ENCODE measurements around the gene TSPO2. TPM values are rescaled to one million over a fixed set of nuclear protein-coding genes. Genes with fewer than 3 reads are reported as not detected.

Gene TSPO2
- total RNA-seq, 1 donor from 2014 or later = not detected

GRCh38 chr6:41017663-41018062, 24.6 kb upstream of the TSPO2 start:
- TF ChIP-seq CTCF (IDR thresholded peaks at IDR 0.05; ENCODE audit: partially characterized antibody, unreplicated experiment) = no peak
- peaks cover 2% of the 10 kb centered on the region for H3K4me1 Mint-ChIP-seq (ENCODE audit: low read depth, unreplicated experiment)
- H3K9me3 Mint-ChIP-seq (ENCODE audit: unreplicated experiment) = no peaks in the 10 kb centered on the region
- no peak for DNase-seq
- no peak overlapping the region for H3K4me3 Mint-ChIP-seq (ENCODE audit: unreplicated experiment)
- H3K36me3 Mint-ChIP-seq (ENCODE audit: unreplicated experiment) = peaks cover 3% of the 10 kb centered on the region
- H3K27me3 Mint-ChIP-seq (ENCODE audit: unreplicated experiment) = no peaks in the 10 kb centered on the region
- no peak overlapping the region for H3K27ac Mint-ChIP-seq (ENCODE audit: unreplicated experiment)

- no peak overlapping the region for H3K4me3 Mint-ChIP-seq (ENCODE audit: unreplicated experiment)
- no peak for TF ChIP-seq CTCF (IDR thresholded peaks at IDR 0.05; ENCODE audit: partially characterized antibody, unreplicated experiment)
- no peak overlapping the region for H3K27ac Mint-ChIP-seq (ENCODE audit: unreplicated experiment)
- no peak for DNase-seq
- H3K36me3 Mint-ChIP-seq (ENCODE audit: unreplicated experiment) = peaks cover 3% of the 10 kb centered on the region
- no peaks in the 10 kb centered on the region for H3K4me1 Mint-ChIP-seq (ENCODE audit: low read depth, unreplicated experiment)
- no peaks in the 10 kb centered on the region for H3K9me3 Mint-ChIP-seq (ENCODE audit: unreplicated experiment)
- H3K27me3 Mint-ChIP-seq (ENCODE audit: unreplicated experiment) = no peaks in the 10 kb centered on the region
Measured at GRCh38 chr6:41021832-41022231, 20.4 kb upstream of the TSPO2 start.

GRCh38 chr6:41022294-41022693, 20.0 kb upstream of the TSPO2 start:
- Mint-ChIP-seq H3K4me1 (ENCODE audit: low read depth, unreplicated experiment) (peaks cover 3% of the 10 kb centered on the region), H3K36me3 (ENCODE audit: unreplicated experiment) (peaks cover 3% of the 10 kb centered on the region), H3K27me3 (ENCODE audit: unreplicated experiment) (no peaks in the 10 kb centered on the region), H3K27ac (ENCODE audit: unreplicated experiment) (no peak overlapping the region), H3K9me3 (ENCODE audit: unreplicated experiment) (no peaks in the 10 kb centered on the region), H3K4me3 (ENCODE audit: unreplicated experiment) (no peak overlapping the region)
- DNase-seq = no peak
- no peak for TF ChIP-seq CTCF (IDR thresholded peaks at IDR 0.05; ENCODE audit: partially characterized antibody, unreplicated experiment)

GRCh38 chr6:41023114-41023513, 19.2 kb upstream of the TSPO2 start:
- H3K36me3 Mint-ChIP-seq (ENCODE audit: unreplicated experiment) = peaks cover 3% of the 10 kb centered on the region
- H3K27me3 Mint-ChIP-seq (ENCODE audit: unreplicated experiment) = peaks cover 2% of the 10 kb centered on the region
- no peaks in the 10 kb centered on the region for H3K9me3 Mint-ChIP-seq (ENCODE audit: unreplicated experiment)
- no peak overlapping the region for H3K4me3 Mint-ChIP-seq (ENCODE audit: unreplicated experiment)
- DNase-seq = no peak
- H3K4me1 Mint-ChIP-seq (ENCODE audit: low read depth, unreplicated experiment) = peaks cover 5% of the 10 kb centered on the region
- TF ChIP-seq CTCF (IDR thresholded peaks at IDR 0.05; ENCODE audit: partially characterized antibody, unreplicated experiment) = no peak
- no peak overlapping the region for H3K27ac Mint-ChIP-seq (ENCODE audit: unreplicated experiment)

GRCh38 chr6:41025966-41026530, 16.2 kb upstream of the TSPO2 start:
- peaks cover 2% of the 10 kb centered on the region for H3K9me3 Mint-ChIP-seq (ENCODE audit: unreplicated experiment)
- H3K36me3 Mint-ChIP-seq (ENCODE audit: unreplicated experiment) = peaks cover 2% of the 10 kb centered on the region
- no peak for TF ChIP-seq CTCF (IDR thresholded peaks at IDR 0.05; ENCODE audit: partially characterized antibody, unreplicated experiment)
- H3K27ac Mint-ChIP-seq (ENCODE audit: unreplicated experiment) = no peak overlapping the region
- H3K4me3 Mint-ChIP-seq (ENCODE audit: unreplicated experiment) = no peak overlapping the region
- no peak for DNase-seq
- H3K27me3 Mint-ChIP-seq (ENCODE audit: unreplicated experiment) = peaks cover 8% of the 10 kb centered on the region
- H3K4me1 Mint-ChIP-seq (ENCODE audit: low read depth, unreplicated experiment) = peaks cover 5% of the 10 kb centered on the region

Measured in glutamatergic neuron (in vitro differentiated cells).